Peyer's patch (tissue), 4 donors: ENCODE data around the gene SBNO1.

Experiments
- CTCF ChIP-seq, 6 experiments: fragments of 450-650 bp in 4 of 6; fragments of 200-600 bp in 2 of 6; sonication (generic) in 1 of 6; IDR thresholded peaks; one replicate each; pipeline ENCODE4 v1.5.1; 2017 to 2019; ENCODE audit warnings: antibody characterized with exemption in 6 of 6, mild to moderate bottlenecking in 3 of 6, moderate library complexity in 1 of 6
- POLR2A ChIP-seq, 2 donors: fragments of 450-650 bp; IDR thresholded peaks; one replicate each; pipeline ENCODE4 v1.5.1; 2017; ENCODE audit warnings: antibody characterized with exemption in 2 of 2, mild to moderate bottlenecking in 2 of 2, moderate library complexity in 2 of 2

- no peak for TF ChIP-seq CTCF (IDR thresholded peaks at IDR 0.05)
- TF ChIP-seq POLR2A (IDR thresholded peaks at IDR 0.05), result no peak
These were observed 94.2 kb downstream of the SBNO1 start for GRCh38 chr12:123270214-123271000.
